Fibroblast of upper back skin (primary cell): ENCODE data around the gene IL20.

ENCODE experiments used
- DNase-seq: peaks from one replicate; pipeline ENCODE4 v3.0.0-alpha.2; 2013

Gene IL20

GRCh38 chr1:206905295-206906164 lies 40.1 kb downstream of the IL20 start:
- DNase-seq: peak; percentile 98

GRCh38 chr1:206907304-206907991 lies 42.0 kb downstream of the IL20 start:
- no peak for DNase-seq

- DNase-seq: no peak
Measured at GRCh38 chr1:206908038-206908437, 42.6 kb downstream of the IL20 start.

- no peak for DNase-seq
Measured at GRCh38 chr1:206909161-206909882, 43.9 kb downstream of the IL20 start.

GRCh38 chr1:206909883-206910318 lies 44.5 kb downstream of the IL20 start:
- DNase-seq: no peak

- peak; percentile 71 for DNase-seq
Measured at GRCh38 chr1:206911064-206911663, 45.7 kb downstream of the IL20 start.

GRCh38 chr1:206912445-206913095 lies 47.1 kb downstream of the IL20 start:
- DNase-seq: peak; percentile 80

- DNase-seq: no peak
Measured at GRCh38 chr1:206913766-206914537, 48.5 kb downstream of the IL20 start.

- no peak for DNase-seq
Measured at GRCh38 chr1:206915030-206915735, 49.8 kb downstream of the IL20 start.

- no peak for DNase-seq
Measured at GRCh38 chr1:206916000-206916709, 50.7 kb downstream of the IL20 start.

- DNase-seq: no peak
Measured at GRCh38 chr1:206918076-206918475, 52.7 kb downstream of the IL20 start.
